HG03565 (cell line): Measurements from ENCODE around the gene LMNA.
"Not testable (repeated sequence)": the region's sequence is repeated elsewhere in the genome, so short reads cannot be mapped to it uniquely, and the experiment has no call there.

ENCODE experiments used
- ATAC-seq: cut with Tn5 transposase; IDR thresholded peaks from one replicate; pipeline ENCODE4 v1.9.1; 2021; ENCODE audit warnings: mild to moderate bottlenecking, moderate library complexity; ENCODE audit not compliant: unreplicated experiment

Gene LMNA

DNA sequence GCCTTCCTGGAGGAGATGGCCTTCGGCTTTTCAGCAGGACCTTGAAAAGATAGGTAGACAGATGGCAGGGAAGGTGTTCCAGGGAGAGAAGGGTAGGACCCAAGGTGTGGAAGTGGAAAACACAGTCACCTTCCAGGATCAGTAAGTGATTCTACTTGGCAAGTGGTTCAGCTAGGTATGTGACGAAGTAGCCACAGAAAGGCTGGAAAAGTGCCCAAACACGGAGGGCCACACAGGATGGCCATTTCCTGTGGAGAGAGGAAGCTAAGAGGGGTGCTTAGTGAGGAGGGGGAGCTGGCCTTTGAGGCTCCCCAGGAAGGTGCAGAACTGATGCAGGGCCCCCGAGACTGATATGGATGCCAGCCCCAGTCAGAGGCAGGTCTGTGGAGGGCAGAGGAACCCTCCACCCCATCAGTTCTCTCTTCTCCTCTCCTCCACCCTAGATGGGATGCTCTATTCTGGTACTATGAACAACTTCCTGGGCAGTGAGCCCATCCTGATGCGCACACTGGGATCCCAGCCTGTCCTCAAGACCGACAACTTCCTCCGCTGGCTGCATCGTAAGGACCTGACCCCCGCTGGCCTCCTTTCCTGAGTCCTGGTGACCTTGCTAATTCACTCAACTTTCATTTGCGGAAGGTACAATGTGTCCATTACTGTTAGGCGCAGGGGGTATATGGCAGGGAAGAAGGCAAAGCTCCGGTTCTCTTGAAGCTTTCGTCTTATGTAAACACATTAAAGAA lies 45.7 kb downstream of the LMNA start:
- ATAC-seq, result no peak

DNA sequence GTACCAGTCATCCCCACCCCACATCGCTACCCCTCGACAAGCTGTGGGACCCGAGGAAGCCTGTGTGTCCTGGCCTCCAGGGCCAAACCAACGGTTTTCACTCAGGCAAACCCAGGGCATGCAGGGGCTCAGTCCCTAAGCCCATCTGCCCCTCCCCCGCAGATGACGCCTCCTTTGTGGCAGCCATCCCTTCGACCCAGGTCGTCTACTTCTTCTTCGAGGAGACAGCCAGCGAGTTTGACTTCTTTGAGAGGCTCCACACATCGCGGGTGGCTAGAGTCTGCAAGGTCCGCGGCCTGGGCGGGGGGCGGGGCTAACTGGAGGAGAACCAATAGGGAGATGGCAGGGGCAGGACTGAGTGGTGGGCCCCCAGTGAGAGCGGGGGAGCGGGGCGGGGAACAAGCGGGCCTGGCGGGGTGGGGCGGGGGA lies 46.2 kb downstream of the LMNA start:
- no peak for ATAC-seq

DNA sequence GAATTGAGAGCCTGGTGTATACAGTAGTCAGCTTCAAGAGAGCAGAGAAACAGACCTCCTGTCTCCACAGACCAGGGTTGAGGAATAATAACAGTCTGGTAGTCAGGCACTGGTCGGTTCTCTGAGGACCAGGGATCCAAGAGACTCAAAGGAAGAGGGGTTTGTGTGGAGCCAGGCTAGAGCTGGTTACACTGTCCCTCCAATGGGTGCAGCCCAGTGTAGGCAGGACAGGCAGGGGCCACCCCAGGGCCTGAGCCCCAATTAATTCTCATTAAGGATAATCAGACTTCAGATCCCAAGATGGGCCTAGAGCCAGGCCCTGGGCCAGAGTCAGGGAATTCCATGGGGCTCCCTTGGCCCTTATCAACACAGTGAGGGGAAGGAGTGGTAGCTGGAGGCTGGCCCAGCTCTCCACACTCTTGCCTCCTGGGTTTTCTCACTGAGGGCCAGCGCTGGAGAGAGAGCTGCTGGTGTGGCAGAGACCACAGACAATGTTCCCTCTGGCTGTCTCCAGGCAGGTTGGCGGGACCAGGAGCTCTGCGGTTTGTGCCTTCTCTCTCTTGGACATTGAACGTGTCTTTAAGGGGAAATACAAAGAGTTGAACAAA lies 48.0 kb downstream of the LMNA start:
- ATAC-seq, result no peak

DNA sequence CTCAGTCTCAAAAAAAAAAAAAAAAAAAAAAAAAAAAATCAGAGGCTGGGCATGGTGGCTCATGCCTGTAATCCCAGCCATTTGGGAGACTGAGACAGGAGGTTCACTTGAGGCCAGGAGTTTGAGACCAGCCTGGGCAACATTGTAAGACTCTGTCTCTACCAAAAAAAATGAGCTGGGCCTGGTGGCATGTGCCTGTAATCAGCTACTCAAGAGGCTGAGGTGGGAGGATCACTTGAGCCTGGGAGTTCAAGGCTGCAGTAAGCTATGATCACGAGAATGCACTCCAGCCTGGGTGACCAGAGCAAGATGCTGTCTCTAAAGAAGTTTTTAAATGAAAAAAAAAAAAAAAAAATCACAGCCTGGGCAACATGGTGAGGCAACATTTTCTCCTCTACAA lies 49.2 kb downstream of the LMNA start:
- ATAC-seq, result no peak

DNA sequence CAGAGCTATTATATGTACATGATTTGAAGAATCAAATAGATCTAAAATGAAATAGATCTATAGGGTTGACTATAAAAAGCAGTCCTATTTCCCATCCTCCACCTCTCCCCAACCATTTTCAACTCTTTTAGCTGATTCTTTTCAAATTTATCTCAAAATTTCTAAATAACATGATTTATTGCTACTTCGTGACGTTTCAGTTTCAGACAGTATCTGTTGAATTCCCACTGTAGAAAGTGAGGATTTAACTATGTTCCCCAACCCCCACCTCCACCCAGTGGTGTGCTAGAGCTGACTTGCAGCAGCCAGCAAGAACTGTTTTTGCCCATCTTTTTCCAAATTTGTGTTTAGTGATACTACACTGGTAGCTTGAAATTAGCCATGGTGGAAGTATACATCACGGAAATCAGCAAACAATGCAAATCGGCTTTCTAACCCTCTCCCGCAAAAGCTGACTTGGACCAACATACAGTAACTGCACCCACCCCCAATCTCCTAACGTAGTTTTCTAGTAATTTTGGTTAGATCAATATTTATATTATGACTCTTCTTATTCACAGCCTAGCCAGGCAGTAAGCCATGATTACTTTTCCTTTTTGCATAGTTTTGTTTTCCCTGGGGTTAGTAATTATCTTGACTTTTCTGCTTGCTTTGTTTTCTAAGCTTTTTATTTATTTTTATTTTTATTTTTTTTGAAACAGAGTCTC lies 49.8 kb downstream of the LMNA start:
- ATAC-seq, result no peak

DNA sequence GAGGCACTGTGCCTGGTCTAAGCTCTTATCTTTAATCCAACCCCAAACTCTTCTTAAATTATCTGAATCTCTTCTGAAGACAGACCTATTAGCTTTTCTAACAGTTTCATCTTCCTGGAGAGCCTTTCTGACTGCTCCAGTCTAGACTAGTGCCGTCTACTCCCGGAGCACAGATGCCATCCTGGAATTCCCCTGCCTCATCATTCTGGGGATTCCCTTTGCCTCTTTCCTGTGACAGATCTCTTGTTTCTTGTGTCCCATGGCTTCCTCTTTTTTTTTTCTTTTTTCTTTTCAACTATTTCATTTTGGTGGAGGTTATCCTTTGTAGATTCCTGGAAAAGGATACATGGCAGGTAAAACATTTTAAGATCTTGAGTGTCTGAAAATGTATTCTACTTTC lies 50.6 kb downstream of the LMNA start:
- ATAC-seq, result no peak

DNA sequence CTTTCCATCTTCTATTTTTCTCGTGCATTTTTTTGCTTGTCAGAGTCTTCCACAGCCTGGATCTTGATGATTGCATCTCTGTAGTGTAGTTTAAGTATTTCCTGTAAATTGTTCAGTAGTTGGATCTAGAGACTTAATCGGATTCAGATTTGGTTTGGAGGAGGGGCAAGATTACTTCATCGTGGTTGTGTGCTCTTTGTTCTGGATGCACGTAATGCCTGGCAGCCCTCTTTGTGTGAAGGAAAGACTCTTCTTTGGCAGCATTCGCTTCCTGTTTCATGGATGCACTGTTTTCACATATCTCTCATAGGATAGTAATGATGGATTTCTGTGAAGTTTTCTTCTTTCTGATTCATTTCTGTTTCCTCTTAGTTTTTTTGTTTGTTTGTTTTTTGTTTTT lies 53.0 kb downstream of the LMNA start:
- no peak for ATAC-seq

DNA sequence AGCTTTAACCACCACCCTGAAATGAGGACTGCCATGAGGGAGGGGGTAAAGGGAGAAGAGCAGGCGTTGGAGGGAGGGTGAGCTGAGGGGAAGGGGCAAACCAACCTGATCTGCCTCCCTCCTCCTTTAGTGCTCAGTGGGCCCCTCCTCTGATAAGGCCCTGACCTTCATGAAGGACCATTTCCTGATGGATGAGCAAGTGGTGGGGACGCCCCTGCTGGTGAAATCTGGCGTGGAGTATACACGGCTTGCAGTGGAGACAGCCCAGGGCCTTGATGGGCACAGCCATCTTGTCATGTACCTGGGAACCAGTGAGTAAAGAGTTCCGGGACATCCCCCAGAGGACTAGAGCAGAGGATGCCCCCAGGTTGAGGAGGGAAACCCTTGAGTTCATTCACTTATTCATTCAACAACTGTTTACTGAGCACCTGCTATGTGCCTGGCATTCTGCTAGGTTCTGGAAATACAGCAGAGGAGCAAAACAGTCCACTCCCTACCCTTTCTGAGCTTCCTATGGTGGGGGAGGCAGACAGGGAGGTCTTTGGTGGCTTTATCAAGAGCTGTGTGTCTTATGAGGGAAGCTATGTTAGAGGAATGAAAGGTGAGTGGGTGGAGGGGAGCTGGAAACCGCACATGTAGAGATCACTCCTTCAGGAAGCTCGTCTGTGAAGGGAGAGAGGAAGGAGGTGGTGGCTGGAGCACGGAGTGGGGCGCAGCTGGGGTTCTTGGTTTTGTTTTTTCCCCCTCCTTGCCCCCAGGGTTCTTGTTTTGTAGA lies 58.4 kb downstream of the LMNA start:
- ATAC-seq, result no peak

DNA sequence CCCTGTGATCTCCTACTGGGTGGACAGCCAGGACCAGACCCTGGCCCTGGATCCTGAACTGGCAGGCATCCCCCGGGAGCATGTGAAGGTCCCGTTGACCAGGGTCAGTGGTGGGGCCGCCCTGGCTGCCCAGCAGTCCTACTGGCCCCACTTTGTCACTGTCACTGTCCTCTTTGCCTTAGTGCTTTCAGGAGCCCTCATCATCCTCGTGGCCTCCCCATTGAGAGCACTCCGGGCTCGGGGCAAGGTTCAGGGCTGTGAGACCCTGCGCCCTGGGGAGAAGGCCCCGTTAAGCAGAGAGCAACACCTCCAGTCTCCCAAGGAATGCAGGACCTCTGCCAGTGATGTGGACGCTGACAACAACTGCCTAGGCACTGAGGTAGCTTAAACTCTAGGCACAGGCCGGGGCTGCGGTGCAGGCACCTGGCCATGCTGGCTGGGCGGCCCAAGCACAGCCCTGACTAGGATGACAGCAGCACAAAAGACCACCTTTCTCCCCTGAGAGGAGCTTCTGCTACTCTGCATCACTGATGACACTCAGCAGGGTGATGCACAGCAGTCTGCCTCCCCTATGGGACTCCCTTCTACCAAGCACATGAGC lies 62.2 kb downstream of the LMNA start:
- no peak for ATAC-seq

DNA sequence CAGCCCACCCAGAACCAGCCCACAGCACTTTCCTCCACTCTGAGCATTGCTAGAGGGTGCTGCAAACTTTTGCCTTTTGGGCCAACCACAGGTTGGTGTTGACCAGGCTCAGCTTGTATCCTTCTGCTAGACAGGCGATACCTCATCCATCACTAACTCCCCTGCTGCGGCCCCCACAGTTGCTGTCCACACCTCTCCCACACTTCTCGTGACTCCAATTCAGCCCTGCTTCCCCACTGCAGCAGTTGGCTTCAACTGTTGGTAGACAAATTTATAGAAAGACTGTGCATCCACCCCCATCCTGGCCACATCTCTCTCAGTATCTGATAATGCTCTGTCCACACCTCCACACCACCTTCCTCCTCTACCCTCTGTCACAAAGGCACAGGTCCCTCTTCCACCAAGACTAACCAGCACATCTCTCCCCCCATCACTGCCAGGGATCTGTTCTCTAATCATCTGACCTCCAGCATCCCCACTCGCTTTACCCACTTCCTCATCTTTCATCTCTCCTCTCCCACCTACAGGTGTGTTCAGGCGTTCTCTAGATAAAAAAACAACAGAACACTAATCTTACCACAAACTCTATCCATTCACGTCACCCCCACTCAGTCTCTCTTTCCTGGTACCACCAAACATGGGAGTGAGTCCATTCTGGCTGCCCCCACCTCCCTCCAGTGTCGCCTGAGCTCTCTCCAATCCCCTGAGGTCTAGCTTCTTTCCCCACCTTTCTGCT lies 63.6 kb downstream of the LMNA start:
- no peak for ATAC-seq

DNA sequence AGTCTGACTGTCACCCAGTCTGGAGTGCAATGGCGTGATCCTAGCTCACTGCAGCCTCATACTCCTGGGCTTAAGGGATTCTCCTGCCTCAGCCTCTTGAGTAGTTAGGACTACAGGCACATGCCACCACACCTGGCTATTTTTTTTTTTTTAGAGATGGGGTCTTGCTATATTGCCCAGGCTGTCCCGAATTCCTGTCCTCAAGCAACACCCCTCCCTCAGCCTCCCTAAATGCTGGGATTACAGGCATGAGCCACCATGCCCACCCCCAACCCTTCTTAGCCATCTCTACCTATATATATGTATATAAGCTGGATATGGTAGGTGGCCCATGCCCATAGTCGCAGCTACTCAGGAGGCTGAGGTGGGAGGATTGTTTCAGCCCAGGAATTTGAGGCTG lies 66.0 kb downstream of the LMNA start:
- ATAC-seq, result no peak

DNA sequence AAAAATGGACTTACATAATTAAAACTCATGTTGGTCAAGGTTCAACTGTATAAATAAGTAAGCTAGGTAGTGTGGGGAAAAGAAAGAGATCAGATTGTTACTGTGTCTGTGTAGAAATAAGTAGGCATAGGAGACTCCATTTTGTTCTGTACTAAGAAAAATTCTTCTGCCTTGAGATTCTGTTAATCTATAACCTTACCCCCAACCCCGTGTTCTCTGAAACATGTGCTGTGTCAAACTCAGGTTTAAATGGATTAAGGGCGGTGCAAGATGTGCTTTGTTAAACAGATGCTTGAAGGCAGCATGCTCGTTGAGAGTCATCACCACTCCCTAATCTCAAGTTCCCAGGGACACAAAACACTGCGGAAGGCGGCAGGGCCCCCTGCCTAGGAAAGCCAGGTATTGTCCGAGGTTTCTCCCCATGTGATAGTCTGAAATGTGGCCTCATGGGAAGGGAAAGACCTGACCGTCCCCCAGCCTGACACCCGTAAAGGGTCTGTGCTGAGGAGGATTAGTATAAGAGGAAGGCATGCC lies 66.9 kb downstream of the LMNA start:
- ATAC-seq, result not testable (repeated sequence)

DNA sequence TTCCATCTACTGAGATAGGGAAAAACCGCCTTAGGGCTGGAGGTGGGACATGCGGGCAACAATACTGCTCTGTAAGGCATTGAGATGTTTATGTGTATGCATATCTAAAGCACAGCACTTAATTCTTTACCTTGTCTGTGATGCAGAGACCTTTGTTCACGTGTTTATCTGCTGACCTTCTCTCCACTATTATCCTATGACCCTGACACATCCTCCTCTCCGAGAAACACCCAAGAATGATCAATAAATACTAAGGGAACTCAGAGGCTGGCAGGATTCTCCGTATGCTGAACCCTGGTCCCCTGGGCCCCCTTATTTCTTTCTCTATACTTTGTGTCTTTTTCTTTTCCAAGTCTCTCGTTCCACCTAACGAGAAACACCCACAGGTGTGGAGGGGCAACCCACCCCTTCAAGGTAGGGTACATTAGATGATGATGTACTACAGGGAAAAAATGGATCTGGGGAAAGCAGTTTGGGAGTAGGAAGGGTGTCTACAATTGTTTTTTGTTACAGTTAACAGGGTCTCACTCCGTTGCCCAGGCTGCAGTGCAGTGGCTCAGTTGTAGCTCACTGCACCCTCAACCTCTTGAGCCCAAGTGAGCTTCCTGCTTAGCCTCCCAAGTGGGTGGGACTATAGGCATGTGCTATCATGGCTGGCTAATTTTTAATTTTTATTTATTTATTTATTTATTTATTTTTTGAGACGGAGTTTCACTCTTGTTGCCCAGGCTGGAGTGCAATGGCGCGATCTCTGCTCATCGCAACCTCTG lies 67.7 kb downstream of the LMNA start:
- ATAC-seq, result not testable (repeated sequence)

DNA sequence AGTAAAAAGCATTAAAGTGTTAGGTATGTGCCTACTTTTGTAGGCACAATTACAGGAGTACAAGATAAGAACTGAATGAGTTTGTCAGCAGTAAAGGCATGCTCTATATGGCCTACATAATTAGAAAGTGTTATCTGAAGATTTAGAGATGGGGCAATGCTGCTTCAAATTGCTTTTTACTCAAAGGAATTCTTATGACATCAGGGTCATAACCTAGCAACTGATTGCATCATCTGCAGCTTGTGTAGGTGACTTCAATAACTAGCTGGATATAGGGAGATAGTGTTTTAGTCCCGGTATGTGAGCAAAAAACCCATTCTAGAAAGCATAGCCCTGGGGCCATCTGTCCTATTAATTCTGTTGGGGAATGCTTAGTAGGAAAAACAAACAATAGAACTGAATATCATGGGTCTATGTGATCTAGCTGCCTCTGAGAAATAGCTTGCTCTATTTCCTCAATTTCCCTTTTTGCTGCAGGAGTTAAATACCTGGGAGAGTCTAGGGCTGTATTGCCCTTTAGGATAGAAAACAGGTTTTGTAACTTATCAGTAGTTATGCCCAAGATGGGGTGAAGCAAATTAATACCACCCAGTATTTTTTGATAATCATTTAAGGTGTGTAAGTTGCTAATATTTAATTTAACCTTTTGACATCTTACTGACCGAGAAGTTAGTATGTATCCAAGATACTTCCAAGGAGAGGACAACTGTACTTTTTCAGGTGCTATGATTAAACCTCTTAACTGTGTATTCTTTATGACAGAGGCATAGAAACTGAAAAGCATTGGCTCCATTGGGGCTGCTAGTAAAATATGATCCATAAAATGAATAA lies 72.1 kb downstream of the LMNA start:
- not testable (repeated sequence) for ATAC-seq
